Activated T-helper 17 cell treated with anti-CD3 and anti-CD28 coated beads, Interleukin-2, amount 50 U/mL, for 72 hours (primary cell): ENCODE data around the gene SMIM38. TPM values are rescaled to one million over a fixed set of nuclear protein-coding genes. Genes with fewer than 3 reads are reported as not detected.

Experiments
- ATAC-seq: fragments of 150-1000 bp; cut with Tn5 transposase; replicated peaks from 2 replicates; pipeline ENCODE4 v1.10.0; 2021; ENCODE audit warnings: mild to moderate bottlenecking, moderate library complexity
- H3K27ac Mint-ChIP-seq: one replicate; pipeline ENCODE4 v1.8.0; 2022; ENCODE audit warnings: mixed read lengths
- H3K27me3 Mint-ChIP-seq: one replicate; pipeline ENCODE4 v1.8.0; 2022; ENCODE audit warnings: mixed read lengths
- H3K36me3 Mint-ChIP-seq: one replicate; pipeline ENCODE4 v1.8.0; 2022; ENCODE audit warnings: low read depth, mild to moderate bottlenecking, mixed read lengths
- H3K4me1 Mint-ChIP-seq: one replicate; pipeline ENCODE4 v1.8.0; 2022; ENCODE audit warnings: mixed read lengths
- H3K4me3 Mint-ChIP-seq: one replicate; pipeline ENCODE4 v1.8.0; 2022; ENCODE audit warnings: mild to moderate bottlenecking, mixed read lengths
- H3K9me3 Mint-ChIP-seq: one replicate; pipeline ENCODE4 v1.8.0; 2022; ENCODE audit warnings: mixed read lengths
- total RNA-seq, 2 donors: library from RNA; stranded (reverse); gene quantifications; one replicate each; pipeline ENCODE4 v1.2.3, GENCODE V29; 2022

Gene SMIM38
- total RNA-seq, 2 donors from 2014 or later: 0.26 to 4.7 TPM

GRCh38 chr11:69166218-69167115, 10.7 kb downstream of the SMIM38 start:
- Mint-ChIP-seq H3K27ac (peak overlapping the region; percentile 83), H3K4me3 (peak overlapping the region; percentile 73), H3K27me3 (peaks cover 18% of the 10 kb centered on the region), H3K9me3 (peaks cover 8% of the 10 kb centered on the region), H3K36me3 (no peaks in the 10 kb centered on the region), H3K4me1 (peaks cover 19% of the 10 kb centered on the region)
- ATAC-seq: peak; percentile 98

- Mint-ChIP-seq H3K4me3 (peak overlapping the region; percentile 73), H3K27me3 (peaks cover 18% of the 10 kb centered on the region), H3K9me3 (peaks cover 8% of the 10 kb centered on the region), H3K27ac (peak overlapping the region; percentile 83), H3K4me1 (peaks cover 19% of the 10 kb centered on the region), H3K36me3 (no peaks in the 10 kb centered on the region)
- no peak for ATAC-seq
Measured at GRCh38 chr11:69167130-69167915, 11.6 kb downstream of the SMIM38 start.

- no peak for ATAC-seq
- peak overlapping the region; percentile 83 for H3K27ac Mint-ChIP-seq
- H3K4me1 Mint-ChIP-seq: peaks cover 19% of the 10 kb centered on the region
- H3K4me3 Mint-ChIP-seq: no peak overlapping the region
- peaks cover 17% of the 10 kb centered on the region for H3K27me3 Mint-ChIP-seq
- H3K9me3 Mint-ChIP-seq: peaks cover 2% of the 10 kb centered on the region
- no peaks in the 10 kb centered on the region for H3K36me3 Mint-ChIP-seq
Measured at GRCh38 chr11:69167916-69168691, 12.4 kb downstream of the SMIM38 start.

- Mint-ChIP-seq H3K9me3 (no peaks in the 10 kb centered on the region), H3K27me3 (peaks cover 14% of the 10 kb centered on the region), H3K36me3 (no peaks in the 10 kb centered on the region), H3K4me1 (peaks cover 19% of the 10 kb centered on the region), H3K4me3 (no peak overlapping the region), H3K27ac (peak overlapping the region; percentile 54)
- ATAC-seq: no peak
Measured at GRCh38 chr11:69169479-69169878, 13.7 kb downstream of the SMIM38 start.

- H3K4me3 Mint-ChIP-seq: no peak overlapping the region
- H3K4me1 Mint-ChIP-seq: peaks cover 15% of the 10 kb centered on the region
- H3K27me3 Mint-ChIP-seq: peaks cover 7% of the 10 kb centered on the region
- no peaks in the 10 kb centered on the region for H3K9me3 Mint-ChIP-seq
- no peak overlapping the region for H3K27ac Mint-ChIP-seq
- ATAC-seq: no peak
- H3K36me3 Mint-ChIP-seq: no peaks in the 10 kb centered on the region
Measured at GRCh38 chr11:69170704-69171103, 15.0 kb downstream of the SMIM38 start.

DNA sequence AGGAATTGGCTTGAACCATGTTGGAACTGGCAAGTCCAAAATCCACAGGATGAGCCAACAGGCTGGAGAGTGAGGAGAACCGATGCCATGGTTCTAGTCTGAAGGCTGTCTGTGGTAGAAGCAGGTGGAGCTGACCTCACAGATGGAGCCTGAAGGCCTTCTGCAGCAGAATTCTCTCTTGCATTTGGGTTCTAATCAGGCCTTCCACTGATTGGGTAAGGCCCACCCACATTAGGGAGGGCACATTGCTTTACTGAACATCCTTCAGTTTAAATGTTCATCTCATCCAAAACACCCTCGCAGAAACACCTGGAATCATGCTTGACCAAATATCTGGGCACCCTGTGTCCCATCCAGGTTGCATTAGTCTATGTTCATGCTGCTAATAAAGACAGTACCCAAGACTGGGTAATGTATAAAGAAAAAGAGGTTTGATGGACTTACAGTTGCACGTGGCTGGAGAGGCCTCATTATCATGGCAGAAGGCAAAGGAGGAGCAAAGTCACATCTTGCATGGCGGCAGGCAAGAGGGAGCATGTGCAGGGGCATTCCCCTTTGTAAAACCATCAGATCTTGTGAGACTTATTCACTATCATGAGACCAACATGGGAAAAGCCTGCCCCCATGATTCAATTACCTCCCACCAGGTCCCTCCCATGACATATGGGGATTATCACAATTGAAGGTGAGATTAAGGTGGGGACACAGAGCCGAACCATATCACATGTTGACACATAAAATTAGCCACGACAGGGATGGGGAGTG, 15.9 kb downstream of the SMIM38 start:
- no peaks in the 10 kb centered on the region for H3K36me3 Mint-ChIP-seq
- H3K4me3 Mint-ChIP-seq: no peak overlapping the region
- H3K27me3 Mint-ChIP-seq: peaks cover 7% of the 10 kb centered on the region
- no peaks in the 10 kb centered on the region for H3K9me3 Mint-ChIP-seq
- H3K27ac Mint-ChIP-seq: no peak overlapping the region
- no peak for ATAC-seq
- peaks cover 11% of the 10 kb centered on the region for H3K4me1 Mint-ChIP-seq

GRCh38 chr11:69172674-69173073, 16.9 kb downstream of the SMIM38 start:
- no peaks in the 10 kb centered on the region for H3K36me3 Mint-ChIP-seq
- peaks cover 3% of the 10 kb centered on the region for H3K27me3 Mint-ChIP-seq
- no peaks in the 10 kb centered on the region for H3K9me3 Mint-ChIP-seq
- no peak overlapping the region for H3K27ac Mint-ChIP-seq
- no peak overlapping the region for H3K4me3 Mint-ChIP-seq
- peak; percentile 21 for ATAC-seq
- peaks cover 3% of the 10 kb centered on the region for H3K4me1 Mint-ChIP-seq

DNA sequence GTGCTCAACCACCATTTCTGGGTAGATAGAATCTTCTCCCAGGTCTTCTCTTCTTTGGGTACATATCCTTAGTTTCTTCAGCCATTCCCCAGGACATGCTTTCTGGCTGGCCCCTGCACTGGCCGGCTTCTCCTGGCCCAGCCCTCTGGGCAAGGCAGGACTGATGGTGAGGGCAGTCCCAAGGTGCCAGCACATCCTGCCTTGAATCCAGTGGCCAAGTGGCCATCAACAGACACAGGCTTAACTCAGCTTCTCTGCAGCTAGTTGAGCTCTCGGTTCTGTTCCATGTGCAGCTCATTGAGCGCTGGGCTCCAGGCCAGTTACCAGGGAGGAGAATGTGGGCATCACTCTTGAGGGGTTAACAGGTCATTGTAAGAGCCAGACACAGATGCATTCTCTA, 17.6 kb downstream of the SMIM38 start:
- no peaks in the 10 kb centered on the region for H3K4me1 Mint-ChIP-seq
- H3K36me3 Mint-ChIP-seq: no peaks in the 10 kb centered on the region
- H3K27me3 Mint-ChIP-seq: no peaks in the 10 kb centered on the region
- H3K27ac Mint-ChIP-seq: no peak overlapping the region
- ATAC-seq: no peak
- H3K9me3 Mint-ChIP-seq: no peaks in the 10 kb centered on the region
- H3K4me3 Mint-ChIP-seq: no peak overlapping the region

DNA sequence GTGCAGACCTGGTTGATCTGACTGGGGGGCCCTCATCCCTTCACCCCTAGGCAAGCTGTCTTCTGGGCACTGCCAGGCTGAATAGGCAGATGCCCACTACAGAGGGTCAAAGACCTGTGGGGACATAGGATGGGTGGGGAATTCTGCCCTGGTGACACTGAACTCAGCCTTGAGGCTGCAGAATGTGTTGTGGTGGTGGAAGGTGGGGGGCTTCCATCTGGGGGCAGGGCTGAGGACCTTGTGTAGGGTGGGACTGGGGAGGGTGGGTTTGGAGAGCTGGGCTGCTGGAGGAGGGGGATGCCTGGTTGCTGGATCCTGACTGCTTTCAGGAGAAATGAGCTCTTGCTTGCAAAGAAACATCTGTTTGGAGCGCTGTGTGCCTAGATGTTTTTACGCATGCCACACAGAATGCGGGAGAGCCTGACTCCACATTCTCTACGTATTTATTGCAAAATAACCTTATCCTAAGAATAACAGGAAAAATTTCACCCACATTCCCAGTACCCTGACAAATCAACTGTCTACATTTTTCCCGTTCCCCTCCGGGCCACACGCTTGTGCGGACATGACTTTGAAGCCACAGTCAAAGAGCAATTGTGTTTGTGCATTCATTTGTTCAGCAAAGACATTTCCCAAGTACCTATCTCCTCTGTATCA, 18.3 kb downstream of the SMIM38 start:
- no peak overlapping the region for H3K27ac Mint-ChIP-seq
- peaks cover 3% of the 10 kb centered on the region for H3K27me3 Mint-ChIP-seq
- no peaks in the 10 kb centered on the region for H3K4me1 Mint-ChIP-seq
- no peak for ATAC-seq
- H3K36me3 Mint-ChIP-seq: no peaks in the 10 kb centered on the region
- no peak overlapping the region for H3K4me3 Mint-ChIP-seq
- H3K9me3 Mint-ChIP-seq: no peaks in the 10 kb centered on the region

GRCh38 chr11:69174841-69175240, 19.1 kb downstream of the SMIM38 start:
- Mint-ChIP-seq H3K27ac (no peak overlapping the region), H3K4me1 (no peaks in the 10 kb centered on the region), H3K9me3 (no peaks in the 10 kb centered on the region), H3K36me3 (no peaks in the 10 kb centered on the region), H3K27me3 (peaks cover 3% of the 10 kb centered on the region), H3K4me3 (no peak overlapping the region)
- no peak for ATAC-seq

DNA sequence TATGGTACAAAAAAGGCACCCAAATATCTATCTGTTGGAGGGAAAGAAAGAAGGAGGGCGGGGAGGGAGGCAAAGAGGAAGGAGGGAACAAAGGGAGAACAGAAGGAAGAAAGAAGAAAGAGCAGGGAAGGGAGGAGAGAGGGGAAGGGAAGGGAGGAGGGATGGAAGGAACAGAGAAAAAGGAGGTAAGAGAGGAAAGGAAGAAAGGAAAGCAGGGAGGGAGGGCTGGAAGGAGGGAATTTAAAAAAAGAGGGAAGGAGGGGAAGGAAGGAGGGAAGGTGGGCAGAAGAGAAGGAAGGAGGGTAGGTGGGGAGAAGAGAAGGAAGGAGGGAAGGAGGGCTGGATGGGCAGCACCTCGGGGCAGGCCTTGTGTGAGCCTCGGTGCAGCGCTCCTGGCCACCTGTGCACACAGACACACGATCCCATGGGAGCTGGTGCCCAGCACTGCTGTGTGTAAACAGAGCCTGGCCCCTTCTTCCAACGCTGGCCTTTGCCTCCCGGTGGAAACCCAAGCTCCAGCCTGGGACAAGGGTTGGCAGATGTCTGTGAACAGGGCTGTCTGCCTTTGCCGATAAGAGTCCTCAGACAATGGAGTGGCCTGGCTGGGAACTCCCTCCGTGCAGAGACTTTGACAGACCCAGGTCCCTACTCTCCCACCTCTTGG, 23.2 kb downstream of the SMIM38 start:
- no peaks in the 10 kb centered on the region for H3K36me3 Mint-ChIP-seq
- H3K9me3 Mint-ChIP-seq: no peaks in the 10 kb centered on the region
- no peak overlapping the region for H3K27ac Mint-ChIP-seq
- H3K4me1 Mint-ChIP-seq: no peaks in the 10 kb centered on the region
- no peak overlapping the region for H3K4me3 Mint-ChIP-seq
- no peak for ATAC-seq
- H3K27me3 Mint-ChIP-seq: peaks cover 8% of the 10 kb centered on the region

- ATAC-seq: no peak
- Mint-ChIP-seq H3K27me3 (peaks cover 8% of the 10 kb centered on the region), H3K36me3 (no peaks in the 10 kb centered on the region), H3K27ac (no peak overlapping the region), H3K4me1 (no peaks in the 10 kb centered on the region), H3K4me3 (no peak overlapping the region), H3K9me3 (no peaks in the 10 kb centered on the region)
Measured at GRCh38 chr11:69180226-69180625, 24.5 kb downstream of the SMIM38 start.

- Mint-ChIP-seq H3K9me3 (no peaks in the 10 kb centered on the region), H3K27ac (no peak overlapping the region), H3K36me3 (no peaks in the 10 kb centered on the region), H3K4me1 (no peaks in the 10 kb centered on the region), H3K4me3 (no peak overlapping the region), H3K27me3 (peaks cover 8% of the 10 kb centered on the region)
- no peak for ATAC-seq
Measured at GRCh38 chr11:69180726-69181125, 25.0 kb downstream of the SMIM38 start.
